ENCODE measurements around the gene IVD.

- TF ChIP-seq AFF1 (IDR thresholded peaks at IDR 0.05; ENCODE audit: low read depth in 1 of 2, partially characterized antibody in 2 of 2) = no peak
- no peak for TF ChIP-seq CTCF (IDR thresholded peaks at IDR 0.05 in 2 of 3, conservative IDR thresholded peaks at IDR 0.05 in 1 of 3; ENCODE audit: insufficient read depth in 2 of 3, low read depth in 1 of 3, low read length in 3 of 3)
- no peak for TF ChIP-seq FOS (IDR thresholded peaks at IDR 0.05; ENCODE audit: extremely low read depth, insufficient read length)
- no peak for TF ChIP-seq ZBTB8A (IDR thresholded peaks at IDR 0.05; ENCODE audit: partially characterized antibody)
These were observed 6.6 kb downstream of the IVD start for GRCh38 chr15:40412095-40412759.
